DMS79 treated with DMSO at 0.1 percent for 48 hours (cell line): ENCODE results near the gene MAP3K19.
"Not testable (repeated sequence)": the region's sequence is repeated elsewhere in the genome, so short reads cannot be mapped to it uniquely, and the experiment has no call there.

Experiments used
- DNase-seq: peaks from one replicate; lab custom pipeline; 2025; lab: John Stamatoyannopoulos, UW

Gene MAP3K19, protein sequence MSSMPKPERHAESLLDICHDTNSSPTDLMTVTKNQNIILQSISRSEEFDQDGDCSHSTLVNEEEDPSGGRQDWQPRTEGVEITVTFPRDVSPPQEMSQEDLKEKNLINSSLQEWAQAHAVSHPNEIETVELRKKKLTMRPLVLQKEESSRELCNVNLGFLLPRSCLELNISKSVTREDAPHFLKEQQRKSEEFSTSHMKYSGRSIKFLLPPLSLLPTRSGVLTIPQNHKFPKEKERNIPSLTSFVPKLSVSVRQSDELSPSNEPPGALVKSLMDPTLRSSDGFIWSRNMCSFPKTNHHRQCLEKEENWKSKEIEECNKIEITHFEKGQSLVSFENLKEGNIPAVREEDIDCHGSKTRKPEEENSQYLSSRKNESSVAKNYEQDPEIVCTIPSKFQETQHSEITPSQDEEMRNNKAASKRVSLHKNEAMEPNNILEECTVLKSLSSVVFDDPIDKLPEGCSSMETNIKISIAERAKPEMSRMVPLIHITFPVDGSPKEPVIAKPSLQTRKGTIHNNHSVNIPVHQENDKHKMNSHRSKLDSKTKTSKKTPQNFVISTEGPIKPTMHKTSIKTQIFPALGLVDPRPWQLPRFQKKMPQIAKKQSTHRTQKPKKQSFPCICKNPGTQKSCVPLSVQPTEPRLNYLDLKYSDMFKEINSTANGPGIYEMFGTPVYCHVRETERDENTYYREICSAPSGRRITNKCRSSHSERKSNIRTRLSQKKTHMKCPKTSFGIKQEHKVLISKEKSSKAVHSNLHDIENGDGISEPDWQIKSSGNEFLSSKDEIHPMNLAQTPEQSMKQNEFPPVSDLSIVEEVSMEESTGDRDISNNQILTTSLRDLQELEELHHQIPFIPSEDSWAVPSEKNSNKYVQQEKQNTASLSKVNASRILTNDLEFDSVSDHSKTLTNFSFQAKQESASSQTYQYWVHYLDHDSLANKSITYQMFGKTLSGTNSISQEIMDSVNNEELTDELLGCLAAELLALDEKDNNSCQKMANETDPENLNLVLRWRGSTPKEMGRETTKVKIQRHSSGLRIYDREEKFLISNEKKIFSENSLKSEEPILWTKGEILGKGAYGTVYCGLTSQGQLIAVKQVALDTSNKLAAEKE (N-terminal part only)

DNA sequence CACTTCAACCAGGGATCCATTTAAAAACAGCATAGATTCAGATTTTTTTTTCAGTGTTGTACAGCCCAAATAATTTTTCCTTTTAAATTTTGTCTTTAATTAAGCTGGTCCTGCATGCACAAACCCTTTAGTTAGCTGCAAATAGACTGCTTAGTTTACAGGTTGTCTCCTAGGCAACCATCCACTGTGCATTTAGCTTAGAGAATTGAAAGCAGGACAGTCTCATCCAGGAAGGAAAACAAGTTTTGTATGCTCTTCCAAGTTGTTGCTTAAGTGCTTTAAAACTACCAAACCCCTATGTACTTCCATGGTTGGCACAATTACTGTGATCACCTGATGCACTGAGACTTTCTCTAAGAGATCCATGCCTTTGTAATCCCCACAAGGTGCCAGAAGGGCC is at the start of gene MAP3K19:
TSS of gene MAP3K19 (minus strand) at position 148 of the 400 bp plus-strand sequence. CDS start 22,800 bp downstream, outside the sequence.
- DNase-seq, result peak; percentile 3

DNA sequence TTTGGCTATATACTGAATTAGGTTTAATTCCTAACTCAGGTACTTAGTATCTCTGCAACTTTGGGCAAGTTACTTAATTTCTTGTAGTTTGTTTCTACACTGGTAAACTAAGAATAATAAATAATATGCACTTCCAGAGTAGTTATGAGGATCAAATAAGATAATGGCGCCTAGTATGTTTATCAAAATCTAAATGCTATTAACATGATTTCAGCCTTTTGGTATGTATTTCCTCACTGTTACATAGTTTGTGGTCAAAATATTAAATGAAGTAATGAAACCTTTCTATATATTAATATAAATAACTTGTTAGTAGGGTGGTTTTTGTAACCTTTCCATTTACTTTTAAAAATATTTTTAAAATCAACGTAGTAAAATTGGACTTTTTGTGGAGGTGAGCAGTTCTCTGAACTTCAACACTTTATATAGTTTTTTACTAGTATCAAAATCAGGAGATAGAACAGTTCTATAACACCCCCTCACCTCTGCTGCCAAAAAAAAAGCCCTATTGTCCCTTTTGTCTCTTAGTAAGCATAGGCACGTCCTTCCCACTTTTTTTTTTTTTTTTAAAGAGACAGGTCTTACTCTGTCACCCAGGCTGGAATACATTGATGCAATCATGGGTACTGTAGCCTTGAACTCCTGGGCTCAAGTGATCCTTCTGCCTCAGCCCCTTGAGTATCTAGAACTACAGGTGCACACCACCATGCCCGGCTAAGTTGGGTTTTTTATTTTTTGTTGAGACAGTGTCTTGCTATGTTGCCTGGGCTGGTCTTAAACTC is 49.6 kb upstream of the MAP3K19 start:
- DNase-seq, result no peak

DNA sequence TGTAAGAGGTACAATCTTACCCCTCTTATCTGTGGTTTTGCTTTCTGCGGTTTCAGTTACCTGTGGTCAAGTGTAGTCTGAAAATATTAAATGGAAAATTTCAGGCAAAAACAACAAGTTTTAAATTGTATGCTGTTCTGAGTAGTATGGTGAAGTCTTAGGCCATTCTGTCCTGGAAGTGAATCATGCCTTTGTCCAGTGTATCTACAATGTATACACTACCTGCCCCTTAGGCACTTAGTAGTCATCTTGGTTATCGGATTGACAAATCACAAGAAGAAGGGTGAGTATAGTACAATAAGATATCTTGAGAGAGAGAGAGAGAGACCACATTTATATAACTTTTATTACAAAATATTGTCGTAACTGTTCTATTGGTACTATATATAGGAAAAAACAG is 48.3 kb upstream of the MAP3K19 start:
- no peak for DNase-seq

DNA sequence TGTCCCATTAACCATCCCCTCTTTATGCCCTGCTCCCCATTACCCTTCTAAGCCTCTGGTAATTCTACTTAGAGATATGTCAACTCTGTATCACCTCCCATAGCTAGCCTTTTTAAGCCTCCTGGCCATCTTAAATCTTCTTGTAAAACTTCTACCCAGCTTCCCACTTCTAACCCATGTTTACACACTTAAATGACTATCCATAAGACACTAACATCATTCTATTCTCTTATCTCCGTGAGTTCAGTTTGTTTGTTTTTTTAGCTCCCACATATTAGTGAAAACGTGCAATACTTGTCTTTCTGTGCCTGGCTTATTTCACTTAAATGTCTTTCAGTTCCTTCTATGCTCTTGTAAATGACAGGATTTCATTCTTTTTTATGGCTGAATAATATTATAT is 47.3 kb upstream of the MAP3K19 start:
- DNase-seq, result no peak

DNA sequence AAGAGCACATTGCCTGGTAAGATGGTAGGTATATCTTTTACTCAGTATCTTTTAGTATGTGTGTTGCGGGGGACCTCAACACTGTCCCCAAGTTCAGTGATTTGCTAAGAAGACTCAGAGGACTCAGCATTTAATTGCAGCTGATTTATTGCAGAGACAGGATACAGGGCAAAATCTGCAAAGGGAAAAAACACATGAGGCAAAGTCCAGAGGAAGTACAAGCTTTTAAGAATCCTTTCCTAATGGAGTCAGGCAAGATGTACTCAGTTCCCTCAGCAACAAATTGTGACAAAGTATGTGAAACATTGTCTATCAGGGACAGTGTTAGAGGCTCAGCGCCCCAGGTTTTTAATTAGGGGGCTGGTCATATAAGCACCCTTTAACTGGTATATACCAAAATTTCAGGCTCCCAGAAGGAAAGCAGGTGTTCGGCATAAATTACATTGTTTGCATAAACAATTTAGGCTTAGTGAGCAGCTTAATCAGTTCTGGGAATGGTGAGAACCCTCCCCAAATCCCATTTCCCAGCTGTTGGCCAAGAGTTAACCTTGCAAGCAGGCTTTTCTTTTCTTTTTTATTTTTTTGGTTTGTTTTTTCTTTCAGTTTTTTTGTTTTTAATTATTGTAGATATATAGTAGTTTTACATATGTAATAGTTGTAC is 46.6 kb upstream of the MAP3K19 start:
- DNase-seq, result no peak

DNA sequence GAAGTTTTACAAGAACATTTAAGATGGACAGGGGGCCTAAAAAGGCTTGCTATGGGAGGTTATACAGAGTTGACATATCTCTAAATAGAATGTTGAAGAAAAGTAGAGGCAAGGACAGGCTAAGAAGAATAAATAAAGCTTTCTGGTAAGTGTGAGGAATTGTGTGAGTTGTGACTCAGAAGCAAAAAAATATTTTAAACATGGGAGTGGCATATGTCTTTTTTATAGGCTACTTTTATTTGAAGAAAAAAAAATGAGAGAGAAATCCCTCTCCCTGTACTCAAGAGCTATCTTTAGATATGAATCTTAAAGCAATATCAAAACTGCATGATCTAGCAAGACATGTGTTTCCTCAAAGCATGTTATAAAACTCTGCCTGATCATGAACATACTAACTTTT is 45.9 kb upstream of the MAP3K19 start:
- no peak for DNase-seq

DNA sequence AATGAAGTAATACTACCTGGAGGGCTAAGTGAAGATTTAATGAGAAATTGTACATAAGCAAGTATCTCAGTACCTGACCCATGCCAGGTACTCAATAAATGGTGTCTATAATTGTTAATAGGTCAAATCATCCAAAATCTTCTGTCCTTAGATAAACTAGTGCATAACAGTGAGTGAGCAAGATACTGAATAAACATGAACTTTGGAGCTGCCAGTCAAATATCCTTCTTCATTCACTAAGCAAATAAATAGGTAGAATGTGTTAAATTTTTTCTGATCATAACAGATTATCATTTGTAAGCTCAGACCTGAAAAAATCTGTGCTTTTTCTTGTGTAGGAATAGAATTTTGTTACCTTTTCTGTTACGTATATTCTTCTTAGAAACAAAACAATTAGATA is 44.4 kb upstream of the MAP3K19 start:
- no peak for DNase-seq

DNA sequence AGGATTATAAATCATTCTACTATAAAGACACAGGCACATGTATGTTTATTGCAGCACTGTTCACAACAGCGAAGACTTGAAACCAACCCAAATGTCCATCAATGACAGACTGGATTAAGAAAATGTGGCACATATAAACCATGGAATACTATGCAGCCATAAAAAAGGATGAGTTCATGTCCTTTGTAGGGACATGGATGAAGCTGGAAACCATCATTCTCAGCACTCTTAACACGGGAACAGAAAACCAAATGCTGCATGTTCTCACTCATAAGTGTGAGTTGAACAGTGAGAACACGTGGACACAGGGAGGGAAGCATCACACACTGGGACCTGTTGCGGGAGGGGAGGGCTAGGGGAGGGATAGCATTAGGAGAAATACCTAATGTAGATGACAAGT is 42.4 kb upstream of the MAP3K19 start:
- not testable (repeated sequence) for DNase-seq

DNA sequence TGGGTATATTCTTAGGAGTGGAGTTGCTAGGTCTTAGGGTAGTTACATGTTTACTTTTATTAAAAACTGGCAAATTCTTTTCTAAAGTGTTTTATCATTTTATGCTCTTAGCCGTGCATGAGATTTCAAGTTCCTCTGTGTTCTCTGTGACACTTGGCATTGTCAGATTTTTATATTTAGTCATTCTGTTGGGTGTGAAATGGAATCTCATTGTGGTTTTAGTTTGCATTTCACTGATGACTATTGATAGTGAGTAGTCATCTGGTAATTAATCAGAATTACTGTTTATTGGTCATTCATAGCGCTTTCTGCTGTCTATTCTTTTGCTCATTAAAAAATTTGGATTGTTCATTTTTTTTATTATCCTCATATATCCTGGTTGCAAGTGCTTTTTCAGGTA is 39.0 kb upstream of the MAP3K19 start:
- no peak for DNase-seq

DNA sequence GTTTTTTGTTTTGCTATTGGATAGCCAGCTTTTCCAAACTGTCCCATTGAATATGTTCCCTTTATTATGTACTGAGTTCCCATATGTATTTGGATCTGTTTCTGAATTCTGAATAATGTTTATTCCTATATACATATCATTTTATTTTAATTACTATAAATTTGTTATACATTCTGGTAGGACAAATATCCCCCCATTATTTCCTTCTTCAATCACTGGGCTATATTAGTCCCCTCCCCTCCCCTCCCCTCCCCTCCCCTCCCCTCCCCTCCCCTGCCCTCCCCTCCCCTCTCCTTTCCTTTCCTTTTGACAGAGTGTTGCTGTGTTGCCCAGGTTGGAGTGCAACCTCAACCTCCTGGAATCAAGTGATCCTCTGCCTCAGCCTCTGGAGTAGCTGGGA is 31.2 kb upstream of the MAP3K19 start:
- no peak for DNase-seq

DNA sequence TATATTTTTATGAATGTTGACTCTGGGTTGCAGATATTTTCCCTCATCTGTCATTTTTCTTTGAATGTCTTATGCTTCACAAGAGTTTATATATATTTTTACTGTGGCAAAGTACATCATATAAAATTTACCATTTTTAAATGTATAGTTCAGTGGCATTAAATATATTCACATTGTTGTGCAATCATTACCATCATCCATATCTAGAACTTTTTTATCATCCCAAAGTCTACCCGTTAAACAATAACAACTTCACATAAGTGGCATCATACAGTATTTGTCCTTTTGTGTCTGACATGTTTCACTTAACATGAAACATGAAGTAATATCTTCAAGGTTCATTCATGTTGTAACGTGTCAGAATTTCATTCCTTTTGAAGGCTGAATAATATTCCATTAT is 29.3 kb upstream of the MAP3K19 start:
- no peak for DNase-seq

DNA sequence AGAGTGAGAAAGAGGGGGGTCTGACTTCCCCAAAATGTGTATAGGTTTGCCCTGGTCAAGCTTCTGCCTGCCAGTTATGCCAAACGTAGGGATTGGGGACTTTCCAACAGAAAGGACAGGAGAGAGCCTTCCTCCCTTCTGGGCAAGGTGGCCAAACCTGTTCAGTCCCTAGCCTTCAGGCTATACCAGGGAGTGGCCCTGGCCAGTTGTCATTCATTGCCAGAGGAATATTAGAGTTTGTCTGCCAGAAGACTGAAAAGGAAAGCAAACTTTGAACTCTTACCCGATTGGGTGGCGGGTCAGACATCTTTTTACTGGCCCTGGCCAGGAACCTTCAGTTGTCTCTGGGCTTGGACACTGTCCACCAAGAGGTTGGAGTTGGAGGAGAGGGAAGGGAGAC is 27.0 kb upstream of the MAP3K19 start:
- no peak for DNase-seq

DNA sequence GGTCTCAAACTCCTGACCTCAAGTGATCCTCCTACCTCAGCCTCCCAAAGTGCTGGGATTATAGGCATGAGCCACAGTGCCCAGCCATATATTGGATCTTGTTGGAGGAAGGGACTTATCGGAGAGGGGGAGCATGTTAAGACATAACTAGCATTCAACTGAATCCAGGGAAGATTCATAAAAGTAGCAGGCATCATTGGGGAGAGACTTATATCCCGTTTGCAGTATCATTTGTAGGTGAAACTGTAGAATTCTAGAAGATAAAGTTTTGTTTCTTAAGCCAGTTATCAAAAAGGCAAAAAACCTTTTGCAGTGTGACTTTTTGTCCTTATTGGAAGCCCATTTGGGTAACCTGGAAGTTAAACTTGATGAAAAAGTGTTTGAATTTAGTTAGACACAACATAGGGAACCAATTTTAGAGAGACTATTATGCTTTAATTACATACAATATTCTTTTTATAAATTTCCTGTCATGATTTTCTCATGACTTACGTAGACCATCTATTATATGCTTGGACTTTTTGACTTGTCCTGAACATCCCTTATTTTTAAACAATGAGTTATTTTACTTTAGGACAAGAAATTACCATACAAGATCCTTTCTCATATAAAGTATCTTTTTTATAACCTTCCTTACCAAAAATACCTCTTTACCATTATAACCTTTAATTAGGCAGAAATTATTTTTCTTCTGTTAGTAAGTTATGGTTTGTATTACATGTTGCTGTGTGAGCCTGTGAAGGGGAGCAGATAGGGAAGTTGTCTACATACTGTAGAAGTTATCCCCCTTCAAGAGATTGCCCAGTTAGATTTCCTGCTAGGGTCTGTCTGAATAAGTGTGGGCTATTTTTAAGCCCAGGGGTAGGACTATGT is 25.1 kb upstream of the MAP3K19 start:
- DNase-seq, result peak; percentile 17

DNA sequence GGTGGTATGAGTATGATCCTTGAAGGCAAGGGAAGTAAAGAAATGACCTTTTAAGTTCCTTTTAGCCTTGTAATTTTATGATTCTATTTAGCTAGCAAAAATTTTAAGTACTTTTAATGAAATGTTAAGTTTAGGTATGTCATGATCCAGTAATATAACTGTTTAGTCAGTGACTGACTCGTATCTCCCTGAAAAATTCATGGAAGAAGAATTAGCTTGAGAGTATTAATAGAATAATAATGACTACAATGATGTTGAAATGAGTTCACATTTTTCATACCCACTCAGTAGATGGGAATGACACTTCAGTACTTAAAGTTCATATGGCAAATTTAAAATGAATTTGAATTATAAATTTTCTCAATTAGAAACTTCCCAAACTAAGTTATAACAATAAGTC is 19.5 kb upstream of the MAP3K19 start:
- DNase-seq, result no peak

DNA sequence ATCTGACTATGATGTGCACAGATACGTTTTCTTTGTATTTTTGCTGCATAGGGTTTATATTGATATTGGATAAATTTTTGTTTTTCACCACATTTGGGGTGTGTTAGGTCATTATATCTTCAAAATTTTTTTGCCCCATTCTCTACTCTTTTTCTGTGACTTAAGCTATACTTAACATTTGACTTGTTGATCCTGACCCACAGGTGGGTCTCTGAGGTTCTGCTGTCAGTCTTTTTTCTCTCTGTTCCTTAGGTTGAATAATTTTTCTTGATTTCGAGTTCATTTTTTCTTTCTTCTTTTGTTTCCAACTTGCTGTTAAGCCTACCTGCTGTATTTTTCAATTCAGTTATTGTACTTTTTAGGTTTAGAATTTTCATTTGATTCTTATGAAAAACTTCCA is 16.9 kb upstream of the MAP3K19 start:
- DNase-seq, result no peak

DNA sequence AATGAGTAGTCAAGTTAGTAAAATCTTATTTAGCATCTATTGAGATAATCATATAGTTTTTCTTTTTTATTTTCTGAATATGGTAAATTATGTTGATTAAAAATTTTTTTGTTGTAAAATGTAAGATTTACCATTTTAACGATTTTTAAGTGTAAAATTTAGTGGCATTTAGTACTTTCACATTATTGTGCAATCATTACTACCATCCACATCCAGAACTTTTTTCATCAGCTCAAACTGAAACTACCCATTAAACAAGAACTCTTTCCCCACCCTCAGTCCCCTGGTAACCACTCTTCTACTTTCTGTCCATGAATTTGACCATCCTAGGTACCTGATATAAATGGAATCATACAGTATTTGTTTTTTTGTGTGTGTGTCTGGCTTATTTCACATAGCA is 16.0 kb upstream of the MAP3K19 start:
- no peak for DNase-seq

DNA sequence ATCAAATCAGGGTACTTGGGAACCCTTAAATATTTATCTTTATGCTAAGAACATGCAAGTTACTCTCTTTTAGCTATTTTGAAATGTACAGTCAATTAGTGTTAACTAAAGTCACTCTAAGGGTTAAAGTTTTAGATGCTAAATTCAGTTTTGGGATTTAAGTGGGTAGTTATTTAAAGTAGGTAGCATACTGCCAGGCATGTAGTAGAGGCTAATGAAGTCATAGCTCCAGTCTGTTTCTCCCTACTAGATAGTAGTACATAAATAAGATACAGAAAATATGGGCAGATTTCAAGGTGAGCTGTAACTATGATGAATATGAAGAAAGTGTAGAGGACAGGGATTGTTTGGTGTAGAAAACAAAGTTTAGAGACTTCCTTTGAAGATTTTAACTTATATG is 12.3 kb upstream of the MAP3K19 start:
- DNase-seq, result no peak

DNA sequence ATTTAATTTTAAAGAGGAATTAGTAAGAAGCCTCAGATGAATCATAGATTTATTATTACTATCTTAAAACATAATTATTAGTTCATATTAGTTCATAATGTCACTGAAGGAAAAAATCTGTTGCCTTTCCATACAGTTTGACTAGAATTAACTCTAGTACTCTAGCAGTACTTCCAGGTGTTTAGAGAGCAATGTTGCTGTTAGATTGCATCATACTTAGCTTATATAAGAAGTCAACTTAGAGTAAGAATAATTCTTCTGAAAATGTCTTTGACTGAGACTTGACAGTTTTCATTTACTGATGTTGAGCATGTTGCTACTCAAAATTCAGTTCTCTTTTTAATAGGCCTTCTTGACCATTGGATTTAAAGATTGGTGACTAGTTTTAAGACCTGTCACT is 9.5 kb upstream of the MAP3K19 start:
- no peak for DNase-seq

DNA sequence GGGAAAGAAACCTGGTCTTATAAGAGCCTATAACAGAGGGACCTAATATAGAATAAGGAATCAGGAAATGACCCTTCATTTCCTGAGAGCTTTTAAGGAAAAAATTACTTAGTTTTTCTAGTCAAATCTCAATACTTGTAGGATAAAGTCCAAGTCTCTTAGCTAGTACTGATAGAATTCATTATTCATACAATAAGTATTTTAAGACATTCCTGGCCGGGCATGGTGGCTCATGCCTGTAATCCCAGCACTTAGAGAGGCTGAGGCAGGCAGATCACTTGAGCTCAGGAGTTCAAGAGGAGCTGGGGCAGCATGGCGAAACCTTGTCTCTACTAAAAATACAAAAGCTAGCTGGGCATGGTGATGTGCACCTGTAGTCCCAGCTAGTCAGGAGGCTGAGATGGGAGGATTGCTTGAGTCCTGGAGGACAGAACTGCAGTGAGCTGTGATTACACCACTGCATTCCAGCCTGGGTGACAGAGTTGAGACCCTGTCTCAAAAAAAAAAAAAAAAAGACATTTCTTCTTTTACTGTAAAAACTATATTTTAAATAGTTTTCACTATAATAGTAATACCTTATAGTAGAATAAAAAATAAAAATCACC is 8.0 kb upstream of the MAP3K19 start:
- no peak for DNase-seq

DNA sequence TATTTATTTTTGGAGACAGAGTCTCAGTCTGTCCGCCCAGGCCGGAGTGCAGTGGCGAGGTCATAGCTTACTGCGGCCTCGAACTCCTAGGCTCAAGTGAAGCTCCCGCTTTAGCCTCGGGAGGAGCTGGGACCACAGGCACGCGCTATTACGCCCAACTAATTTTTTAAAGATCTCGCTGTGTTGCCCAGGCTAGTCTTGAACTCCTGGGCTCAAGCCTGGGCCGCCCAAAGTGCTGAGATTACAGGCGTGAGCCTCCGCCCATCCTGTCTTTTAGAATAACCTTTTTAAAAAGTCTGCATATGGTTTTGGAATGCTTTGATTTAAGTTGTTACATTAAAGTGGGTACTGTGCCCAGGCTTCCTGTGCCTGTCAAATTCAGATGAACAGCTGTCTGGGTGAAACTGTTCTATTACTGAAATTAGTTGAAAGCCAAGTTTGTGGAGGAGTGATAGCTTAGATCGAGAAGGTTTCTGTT is 5.8 kb upstream of the MAP3K19 start:
- DNase-seq, result no peak
